CD1c-positive myeloid dendritic cell (primary cell): Measurements from ENCODE around the gene GJB6.
"Not testable (repeated sequence)": the region's sequence is repeated elsewhere in the genome, so short reads cannot be mapped to it uniquely, and the experiment has no call there.

ENCODE experiments used
- DNase-seq: peaks from one replicate; pipeline ENCODE4 v3.0.0-alpha.2; 2016; ENCODE audit errors: extremely low spot score

GJB6 gene

DNA sequence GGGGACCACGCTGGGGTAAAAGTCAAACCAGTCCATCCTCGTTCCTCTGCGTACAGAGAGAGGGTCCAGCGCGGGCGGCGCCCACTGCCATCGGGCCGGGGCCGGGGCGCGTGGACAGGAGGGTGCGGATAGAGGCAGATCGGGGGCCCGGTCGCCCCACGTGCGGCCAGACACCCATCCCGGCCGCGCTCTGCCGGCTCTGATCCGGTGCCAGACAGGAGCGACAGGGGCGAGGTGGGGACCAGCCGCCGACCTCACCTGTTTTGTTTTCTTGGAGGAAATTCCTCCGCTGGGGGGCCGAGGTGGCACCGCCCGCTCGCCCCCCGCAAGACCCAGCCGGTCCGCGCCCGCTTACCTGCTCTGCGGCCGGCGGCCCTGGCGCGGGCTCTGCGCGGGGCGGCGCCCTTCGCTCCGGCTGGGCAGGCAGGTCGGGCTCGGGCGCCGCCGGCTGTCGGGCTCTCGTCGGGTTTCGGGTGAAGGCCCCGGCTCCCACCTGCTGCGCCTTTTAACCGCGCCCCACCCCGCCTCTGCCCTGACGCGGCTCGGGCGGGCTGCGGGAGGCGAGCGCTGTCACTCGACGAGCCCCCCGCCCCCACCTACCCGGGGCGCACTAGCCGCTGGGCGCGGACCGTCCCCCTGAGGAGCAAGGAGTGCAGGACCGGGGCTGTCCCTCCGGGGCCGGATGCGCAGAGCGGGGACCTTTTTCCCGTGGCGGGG is at the start of gene GJB6:
Gene GJB6, minus strand, starts transcription at position 481 of the 717 bp plus-strand sequence. CDS start 8,839 bp downstream, outside the sequence.
- DNase-seq: no peak

DNA sequence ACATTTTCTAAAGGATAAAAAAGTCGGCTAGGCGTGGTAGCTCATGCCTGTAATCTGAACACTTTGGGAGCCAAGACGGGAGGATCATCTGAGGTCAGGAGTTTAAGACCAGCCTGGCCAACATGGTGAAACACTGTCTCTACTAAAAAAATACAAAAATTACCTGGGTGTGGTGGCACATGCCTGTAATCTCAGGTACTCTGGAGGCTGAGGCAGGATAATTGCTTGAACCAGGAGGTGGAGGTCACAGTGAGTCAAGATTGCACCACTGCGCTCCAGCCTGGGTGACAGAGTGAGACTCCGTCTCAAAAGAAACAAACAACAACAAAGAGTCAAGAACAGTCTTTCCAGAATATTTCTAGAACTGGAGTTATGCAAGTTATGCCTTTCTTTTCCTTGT is 44.8 kb upstream of the GJB6 start:
- not testable (repeated sequence) for DNase-seq

DNA sequence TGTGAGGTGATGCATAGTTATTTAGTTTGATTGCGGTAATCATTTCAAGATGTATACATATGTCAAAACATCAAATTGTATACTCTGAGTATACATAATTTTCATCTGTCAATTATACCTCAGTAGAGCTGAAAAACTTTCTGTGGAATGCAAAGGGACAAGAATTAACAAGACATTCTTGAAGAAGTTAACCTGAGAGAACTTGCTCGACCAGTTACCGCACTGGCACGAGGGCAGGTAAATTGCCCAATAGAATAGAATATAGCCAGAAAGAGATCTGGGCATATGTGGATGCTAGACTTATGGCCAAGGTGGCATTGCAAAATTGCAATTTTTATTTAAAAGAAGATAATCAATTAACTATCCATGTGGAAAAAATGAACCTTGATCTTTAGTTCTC is 42.3 kb upstream of the GJB6 start:
- no peak for DNase-seq

DNA sequence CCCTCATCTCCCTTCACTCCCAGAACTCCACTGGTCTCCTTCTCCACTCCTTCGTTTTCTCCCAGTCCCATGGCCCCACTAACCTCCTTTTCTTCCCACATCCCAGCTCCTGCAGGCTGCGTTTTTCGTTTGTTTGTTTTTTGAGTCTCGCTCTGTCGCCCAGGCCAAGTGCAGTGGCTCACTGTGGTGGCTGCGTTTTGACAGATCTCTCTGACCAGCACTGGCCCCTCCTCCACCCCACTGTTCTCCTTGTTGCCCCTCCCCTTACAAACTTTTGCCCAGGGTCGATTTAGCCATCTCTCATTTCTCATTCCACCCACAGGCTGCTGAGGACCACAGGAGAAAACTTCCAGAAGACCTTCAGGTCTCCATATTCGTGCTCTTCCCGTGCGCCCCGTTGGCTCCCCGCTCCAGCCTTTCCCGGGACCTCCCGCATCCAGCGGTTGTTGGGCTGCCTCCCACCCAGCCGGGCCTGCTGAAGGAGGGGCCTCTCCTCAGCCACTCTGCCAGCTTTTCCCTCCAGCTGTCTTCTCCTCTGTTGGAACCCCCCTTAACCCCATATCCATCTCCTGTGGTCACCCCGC is 40.6 kb upstream of the GJB6 start:
- no peak for DNase-seq

DNA sequence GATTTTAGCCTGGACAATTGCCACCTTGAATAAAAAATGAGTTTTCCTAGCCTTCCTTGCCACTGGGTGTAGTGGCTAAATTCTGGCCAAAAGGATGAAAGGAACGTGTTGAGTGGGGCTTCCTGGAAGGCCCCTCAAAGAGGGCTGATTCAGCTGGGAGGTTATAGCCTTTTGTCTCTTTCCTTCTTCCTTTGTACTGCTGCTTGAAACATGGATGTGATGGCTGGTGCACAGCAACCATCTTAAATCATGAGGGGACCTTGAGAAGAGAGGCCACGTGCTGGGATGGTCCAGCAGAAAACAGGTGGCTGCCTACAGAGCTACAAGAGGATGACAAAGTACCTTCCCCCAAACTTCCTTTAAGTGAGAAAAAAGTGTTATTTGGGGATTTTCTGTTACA is 40.0 kb upstream of the GJB6 start:
- DNase-seq: no peak

DNA sequence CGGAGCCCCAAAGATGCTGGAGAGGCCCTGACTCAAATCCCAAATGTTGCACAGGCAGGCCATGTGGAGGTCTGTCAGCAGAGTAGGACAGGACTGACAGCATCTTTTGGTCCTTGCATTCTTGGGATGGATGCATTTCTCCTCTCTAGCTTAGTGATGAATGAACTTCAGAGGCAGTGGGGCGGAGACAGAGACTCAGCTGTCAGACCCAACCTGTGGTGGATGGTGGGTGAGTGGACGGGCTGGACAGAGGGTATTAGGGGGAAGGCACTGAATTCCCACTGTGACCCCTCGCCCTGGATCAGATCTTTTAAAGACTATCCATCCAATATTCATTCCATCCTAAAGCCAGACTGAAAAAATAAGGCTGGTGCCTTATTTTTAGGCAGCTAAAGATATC is 39.3 kb upstream of the GJB6 start:
- DNase-seq: no peak

DNA sequence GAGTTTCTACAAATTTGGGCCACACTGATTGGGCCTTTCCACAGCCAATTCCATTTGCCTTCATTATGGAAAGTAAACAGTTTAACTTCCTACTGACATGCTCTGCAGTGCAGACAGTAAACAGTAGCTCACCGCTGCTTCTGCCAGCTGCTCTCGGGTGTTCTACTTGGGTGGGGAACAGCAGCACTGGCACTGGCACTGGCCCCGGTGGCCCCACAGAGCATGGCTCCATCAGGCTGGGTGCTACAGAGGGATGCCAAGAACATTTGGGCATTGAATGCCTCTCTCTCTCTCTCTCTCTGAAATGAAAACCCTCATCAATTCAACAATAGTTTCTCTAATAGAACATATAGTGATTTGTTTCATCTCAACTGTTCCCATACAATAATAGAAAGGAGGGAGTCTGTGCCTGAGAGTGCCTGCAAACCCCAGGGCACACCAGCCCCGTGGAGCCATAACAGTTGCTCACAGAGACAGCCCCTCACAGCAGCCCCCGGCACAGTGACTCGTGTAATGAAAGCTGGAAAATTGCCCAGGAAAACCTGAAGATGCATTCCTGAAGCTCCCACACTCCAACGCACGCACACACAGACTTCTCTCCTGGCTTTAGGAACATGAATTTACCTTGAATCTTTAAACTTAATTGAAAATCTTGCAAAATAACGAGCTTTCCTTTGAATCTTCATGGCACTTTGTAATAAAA is 38.2 kb upstream of the GJB6 start:
- DNase-seq: no peak

DNA sequence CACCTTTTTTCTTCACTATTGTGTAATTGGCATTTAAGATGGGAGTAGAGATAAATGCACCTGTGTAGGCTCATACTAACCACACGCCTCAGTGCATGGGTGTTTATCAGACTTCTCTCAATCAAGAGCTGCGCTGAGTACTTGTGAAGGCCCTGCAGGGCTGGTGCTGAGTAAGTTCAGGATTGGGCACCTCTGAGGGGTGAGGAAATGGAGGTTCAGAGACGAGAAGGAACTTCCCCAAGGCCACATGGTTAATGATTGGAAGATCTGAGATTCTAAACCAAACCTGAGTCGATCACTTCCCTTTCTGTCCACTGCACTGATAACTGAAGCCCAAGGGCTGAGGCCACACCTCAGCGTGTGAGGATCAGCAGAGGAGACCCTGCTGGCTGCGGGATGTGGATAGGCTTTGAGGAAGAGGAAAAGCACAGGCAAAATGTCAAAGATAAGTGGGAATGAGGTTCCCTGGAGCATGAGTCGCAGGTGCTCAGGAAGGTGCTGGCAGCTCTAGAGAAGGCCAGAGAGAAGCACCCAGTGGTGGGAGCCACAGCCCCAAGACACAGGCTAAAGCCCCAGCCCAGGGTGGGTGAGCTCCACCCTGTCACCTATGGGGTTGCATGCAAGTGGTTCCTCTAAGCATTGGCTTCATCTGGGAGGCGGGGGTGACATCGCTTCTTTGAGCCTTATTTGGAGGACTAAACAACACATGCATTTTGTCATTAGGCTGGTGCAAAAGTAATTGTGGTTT is 32.3 kb upstream of the GJB6 start:
- no peak for DNase-seq

DNA sequence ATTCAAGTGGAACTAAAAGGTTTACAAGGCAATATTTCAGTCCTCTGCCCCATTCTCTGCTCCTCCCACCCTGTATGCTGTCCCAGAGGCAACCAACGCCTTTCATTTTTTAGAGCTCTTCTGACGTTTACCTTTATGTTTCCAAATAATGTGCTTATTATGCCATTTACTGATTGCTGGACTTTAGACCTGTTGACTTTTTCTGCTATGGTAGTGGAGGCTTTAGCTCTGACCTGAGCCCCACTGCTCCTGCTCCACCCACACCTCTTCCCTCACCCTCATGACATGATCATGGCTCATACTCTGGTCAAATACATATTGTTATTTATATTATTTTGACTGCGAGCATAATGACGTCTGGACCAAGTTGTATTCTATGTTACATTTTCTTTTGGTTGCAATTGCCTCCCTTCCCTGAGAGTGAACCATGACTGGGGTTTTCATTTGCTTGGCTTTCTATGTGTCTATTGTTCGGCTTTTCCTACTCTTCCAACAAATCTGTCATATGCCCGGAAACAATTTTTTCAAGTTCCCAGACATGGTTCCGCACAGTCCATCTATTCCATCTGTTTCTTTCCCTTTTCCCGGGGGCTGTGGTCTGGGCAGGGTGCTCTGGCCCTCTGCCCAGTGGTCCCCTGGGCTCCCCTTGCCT is 31.4 kb upstream of the GJB6 start:
- no peak for DNase-seq

DNA sequence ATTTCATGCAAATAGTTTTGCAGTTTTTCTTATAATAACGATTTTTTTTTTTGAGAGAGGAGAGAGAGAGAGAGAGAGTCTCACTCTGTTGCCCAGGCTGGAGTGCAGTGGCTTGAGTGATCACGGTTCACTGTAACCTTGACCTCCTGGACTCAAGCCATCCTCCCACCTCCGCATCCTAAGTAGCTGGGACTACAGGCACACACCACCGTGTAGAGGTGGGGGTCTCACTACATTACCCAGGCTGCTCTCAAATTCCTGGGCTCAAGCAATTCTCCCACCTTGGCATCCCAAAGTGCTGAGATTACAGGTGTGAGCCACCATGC is 26.8 kb upstream of the GJB6 start:
- DNase-seq: no peak

DNA sequence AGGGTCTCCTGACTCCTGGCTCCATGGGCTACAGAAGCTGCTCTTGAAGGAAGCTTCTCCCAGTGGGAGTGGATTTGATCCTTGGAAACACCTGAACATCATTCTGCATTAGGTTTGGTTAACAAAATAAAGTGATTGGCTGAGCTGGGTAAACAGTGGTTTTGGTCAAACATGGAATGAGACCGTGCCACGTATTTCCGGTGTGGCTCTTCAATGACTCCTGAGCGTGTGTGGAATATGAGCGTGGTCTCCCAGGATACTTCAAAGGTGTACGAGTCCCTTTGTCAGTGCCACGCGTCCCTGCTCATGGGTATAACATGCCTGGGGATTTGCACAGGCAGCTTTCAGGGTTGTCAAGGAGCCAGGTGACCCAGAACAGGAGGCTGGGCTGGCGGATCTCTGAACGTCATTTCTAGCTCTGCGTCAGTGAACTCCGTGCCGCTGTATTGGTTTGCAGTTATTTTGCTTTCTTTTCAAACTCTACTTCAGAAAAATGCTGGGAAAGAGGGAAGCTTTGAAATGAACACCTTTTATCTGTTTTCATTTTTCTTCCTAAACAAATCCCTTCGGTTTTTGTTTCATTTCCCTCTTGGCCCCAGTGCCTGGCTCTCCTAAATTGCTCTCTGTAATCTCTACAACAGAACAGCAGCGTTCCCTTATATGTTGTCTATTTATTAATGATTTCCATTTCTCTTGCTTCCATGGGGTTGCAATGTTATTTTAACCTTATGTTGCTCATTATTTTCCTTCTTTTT is 26.3 kb upstream of the GJB6 start:
- no peak for DNase-seq

DNA sequence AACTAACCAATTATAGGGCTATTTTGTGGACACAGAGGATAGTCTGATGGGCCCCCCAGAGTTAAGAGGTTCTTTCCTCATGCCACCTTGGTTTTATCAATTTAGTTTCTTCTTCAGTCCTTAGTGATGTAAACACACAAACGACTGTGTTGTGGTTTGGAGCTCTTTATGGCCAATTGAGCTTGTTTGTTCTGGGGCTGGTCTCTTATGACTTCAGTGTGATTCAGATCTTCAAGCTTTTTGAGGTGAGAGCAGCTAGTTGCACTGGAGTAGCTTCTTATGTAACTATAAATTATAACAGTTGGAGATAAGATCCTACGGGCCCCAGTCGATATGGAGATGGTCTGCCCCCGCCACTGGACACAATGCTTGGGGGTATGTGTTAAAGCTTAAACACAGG is 22.0 kb upstream of the GJB6 start:
- DNase-seq: no peak

DNA sequence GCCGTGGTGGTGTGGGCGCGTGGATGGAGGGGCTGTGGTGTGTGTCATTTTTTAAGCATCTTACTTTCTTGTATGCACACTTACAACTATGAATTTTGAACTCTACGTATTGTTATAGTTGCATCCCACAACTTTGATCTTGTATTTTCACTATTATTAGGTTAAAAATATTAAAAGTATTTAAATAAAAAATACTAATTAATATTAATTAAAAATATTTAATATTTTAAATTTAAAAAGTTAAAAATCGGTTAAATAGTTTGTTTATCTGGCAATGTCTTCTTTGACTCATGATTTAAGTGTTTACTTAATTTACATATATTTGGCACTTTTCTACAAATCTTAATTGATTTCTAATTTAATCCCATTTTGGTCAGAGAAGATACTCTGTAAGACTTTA is 17.8 kb upstream of the GJB6 start:
- no peak for DNase-seq

DNA sequence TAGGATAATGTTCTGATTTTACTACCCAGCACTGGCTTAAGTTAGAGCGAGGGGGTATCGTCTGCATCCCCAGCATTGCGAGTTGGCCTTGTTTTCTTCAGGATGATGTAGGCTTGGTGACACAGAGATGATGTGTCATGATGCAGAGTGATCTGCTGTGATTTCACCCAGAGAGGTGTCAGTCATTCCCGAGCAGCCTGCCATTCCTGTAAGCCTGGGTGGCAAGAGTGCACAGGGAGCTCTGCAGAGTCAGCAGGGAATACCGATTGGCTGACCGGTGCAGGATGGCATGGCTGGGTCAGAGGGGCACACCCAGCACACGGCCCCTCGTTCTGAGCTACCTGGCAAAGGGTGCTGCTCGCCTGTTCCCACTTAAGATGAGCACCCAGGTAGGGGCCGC is 15.8 kb upstream of the GJB6 start:
- DNase-seq: no peak

DNA sequence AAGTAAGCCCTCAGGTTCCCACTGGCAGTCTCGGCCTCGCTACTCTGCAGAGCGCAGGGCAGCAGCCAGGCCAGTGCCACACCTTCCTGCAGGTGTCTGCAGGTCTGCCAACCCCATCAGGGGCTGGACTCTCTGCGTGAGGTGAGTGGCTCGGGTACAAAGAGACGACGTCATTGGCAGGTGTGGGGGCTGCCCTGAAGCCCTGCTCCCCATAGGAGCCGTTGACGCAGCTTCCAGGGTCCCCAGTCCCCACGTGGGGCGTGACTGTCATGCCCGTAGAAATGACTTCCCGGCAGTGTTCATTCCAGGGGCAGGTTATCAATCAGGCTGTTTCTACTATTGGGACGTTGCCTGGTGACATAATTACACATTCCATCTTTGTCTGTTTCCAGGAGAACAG is 15.3 kb upstream of the GJB6 start:
- no peak for DNase-seq

DNA sequence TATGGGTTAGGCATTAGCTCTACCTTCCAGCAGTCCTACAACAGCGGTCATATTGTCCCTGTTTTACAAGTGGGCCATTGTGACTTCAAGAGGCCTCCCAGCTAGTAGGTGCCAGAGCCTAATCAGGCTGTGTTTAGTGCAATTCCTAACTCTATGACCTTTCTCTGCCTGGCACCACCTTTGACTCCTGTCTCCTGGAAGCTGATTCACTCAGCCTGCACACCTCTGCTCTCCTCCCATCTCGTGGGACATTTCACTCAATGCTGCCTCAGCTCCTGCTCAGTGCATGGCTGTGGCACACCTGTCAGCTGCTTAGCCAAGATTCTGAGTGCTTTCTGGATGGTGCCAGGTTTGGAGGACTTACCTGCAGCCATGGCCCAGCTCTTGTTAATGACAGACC is 9.5 kb upstream of the GJB6 start:
- DNase-seq: no peak

DNA sequence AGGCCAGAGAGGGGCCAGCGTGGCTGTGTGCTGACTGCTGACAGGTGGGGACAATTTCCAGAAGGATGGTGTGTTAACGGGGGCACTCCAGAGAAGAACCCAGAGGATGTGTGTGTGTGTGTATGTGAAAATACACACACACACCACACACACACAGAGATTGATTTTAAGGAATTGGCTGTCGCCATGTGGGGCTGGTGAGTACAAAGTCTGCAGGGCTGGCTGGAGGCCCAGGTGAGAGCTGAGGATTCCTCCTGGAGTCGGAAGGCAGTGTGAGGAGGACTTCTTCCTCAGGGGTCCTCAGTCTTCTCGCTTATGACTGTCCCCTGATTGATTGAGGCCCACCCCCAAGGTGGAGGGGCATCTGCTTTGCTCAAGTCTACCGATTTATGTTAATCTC is 7.6 kb upstream of the GJB6 start:
- no peak for DNase-seq

DNA sequence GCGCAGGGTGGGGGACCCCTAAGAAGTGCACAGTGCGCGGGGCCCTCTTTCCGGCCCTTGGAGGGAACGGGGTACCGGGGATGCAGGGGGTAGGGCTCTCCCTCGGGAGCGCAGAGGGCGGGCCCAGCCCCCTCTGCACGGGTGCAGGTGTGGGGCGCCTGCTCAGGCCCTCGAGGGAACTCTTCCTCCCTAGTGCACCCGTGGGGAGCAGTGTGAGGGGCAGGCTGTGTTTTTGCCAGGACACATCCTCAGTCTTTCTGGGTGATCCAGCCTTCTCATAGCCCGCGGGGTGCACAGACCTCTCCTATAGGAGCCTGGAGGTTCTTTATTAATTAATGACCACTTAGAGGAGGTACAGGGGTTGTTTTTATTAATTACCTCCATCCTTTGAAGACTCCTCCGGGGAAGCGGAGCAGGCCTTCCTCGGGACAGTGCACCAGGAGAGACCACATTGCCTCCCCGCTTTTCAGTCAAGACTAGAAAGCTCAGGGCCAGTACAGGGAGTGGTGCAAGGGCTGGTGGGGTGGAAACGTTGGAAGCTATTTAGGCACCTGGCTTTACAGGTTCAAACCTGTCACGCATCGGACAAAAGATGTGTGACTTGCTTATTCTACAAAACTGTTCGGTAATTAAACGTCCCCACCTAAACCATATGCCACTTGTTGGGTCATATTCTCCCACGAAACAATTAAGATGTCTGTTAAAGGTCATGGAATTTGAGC is 598 bp upstream of the GJB6 start:
- no peak for DNase-seq

DNA sequence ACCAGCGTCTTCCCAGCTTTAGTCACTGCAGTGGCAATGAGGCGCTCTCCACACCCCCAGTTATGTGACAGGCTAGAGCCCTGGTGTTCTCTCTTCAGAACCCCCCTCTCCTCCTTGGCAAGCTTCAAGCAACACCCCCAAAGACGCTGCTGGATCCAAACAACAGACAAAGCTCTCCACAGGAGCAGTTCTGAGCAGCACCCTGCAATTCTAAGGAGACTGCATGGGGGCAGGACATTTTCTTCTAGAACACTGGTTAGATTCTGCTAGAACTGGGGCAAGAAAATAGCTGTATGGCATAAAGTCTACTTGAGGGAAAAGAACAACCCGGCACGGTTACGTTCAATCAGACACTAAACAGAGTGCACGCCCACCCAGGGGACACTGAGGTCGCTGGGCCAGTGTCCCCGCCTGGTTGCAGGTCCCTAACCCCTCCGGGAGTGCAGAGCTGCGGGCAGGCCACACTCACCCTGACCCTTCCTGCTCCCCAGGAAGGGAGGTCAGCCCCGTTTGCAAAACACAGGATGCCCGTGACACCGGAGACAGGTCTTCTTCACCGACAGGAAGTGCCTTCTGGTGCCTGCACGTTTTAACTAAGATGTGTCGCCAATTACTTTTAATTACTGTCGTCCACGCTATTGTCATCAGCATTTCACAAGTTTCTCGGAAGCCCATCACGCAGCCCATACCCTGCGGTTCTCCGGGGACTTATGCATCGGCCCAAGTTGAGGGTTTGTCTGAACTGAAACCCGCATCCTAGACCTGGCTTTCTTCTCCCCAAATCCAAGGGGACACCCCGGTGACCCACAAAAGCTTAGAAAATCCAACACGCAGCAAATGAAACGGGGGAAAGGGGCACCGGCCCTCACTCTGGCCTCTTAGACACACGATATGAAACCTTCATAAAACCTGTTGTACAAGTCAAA is 943 bp downstream of the GJB6 start:
- no peak for DNase-seq

DNA sequence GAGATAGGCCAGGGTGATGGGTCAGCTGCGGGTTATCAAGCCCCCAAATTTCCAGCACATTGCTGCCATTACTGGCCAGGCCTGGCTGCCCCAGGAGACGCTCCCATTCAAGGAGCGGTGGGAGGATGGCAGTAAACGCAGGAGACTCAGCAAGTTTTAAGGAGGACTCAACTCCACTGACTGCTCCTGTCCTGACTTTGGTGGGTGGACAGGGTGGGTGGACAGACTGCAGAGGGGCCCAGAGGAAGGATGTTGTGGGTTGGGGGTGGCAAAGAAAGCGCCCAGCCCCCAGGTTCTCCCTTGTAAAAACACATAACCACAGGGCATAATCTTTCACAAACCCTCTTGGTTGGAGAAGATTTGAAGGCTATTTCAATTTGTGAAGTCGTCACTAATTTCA is 4.4 kb downstream of the GJB6 start:
- no peak for DNase-seq
